ENCODE measurements around the gene PLXDC2.

The PLXDC2 gene

DNA sequence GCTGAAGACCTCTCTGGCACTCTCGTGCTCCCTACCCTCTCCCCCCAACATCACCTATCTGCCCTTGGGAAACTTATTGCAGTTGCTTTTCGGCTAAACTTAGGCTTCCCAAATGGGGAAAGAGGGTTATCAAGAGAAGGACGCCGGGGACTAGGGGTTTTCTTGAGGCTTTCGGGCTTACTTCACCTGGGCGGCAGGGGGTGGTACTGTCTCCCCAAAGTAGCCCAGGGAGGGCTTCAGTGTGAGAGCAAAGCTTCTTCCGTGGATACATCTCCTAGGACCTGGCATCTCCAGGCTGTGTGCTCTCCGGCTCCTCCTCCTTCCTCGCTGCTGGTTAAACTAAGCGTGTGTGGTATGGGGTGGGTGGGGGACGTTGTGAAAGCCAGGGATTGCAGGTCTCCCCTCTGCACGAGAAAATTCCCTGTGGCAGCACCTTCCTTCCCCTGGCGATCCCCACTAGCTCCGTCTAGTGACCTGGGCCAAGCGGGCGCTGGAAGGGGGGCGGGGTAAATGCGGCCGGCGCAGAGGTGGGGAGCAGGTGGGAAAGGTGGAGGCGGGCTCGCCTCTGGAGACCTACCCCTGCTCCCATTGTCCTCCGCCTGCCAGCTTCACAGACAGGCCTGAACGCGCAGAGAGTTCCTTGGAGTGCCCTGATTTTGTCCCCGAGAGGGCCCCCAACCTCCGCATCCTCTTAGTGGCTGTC, 1.1 kb downstream of the PLXDC2 start:
- DNase-seq: no peak

DNA sequence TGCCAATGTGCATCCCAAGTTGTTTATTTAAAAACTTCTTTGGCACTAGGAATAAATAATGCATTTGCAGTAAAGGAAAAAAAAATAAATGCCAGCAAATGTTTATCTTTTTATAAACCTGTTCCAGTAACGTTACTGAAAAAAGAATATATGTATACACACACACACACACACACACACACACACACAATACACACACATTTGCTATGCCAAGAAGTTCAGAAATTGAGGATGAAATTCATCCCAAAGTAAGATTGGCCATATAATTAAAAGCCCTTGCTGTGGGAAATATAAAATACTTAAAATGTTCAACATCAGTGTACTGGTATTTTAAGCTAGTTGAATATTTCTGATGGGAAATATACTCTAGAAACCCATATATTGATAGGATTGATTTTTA, 2.6 kb downstream of the PLXDC2 start:
- no peak for DNase-seq

DNA sequence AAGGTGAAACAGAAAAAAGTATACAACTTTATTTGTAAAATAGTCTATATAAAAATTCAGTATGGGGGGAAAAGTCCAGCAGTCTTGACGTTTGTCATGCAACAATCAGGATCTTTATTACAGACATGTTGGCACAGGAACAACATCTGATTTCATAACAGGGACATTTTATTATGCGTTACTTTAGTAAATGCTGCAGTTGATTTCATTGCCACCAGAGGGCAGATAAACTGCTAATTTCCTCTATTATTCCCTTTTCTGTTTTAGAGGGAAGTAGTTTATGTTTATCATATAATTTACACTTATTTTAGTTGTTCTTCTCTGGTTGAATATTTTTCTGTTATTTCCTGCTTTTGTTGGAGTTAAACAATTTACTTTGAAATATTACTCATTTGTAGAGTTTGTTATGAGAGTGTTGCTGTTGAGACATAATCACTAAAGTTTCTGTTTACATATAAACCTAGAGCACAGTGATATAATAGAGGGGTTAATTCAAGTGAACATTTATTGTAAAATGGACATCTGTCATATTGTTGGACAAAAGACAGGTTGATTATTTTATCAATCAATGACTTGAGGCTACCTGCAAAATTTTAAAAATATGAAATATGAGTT, 3.3 kb downstream of the PLXDC2 start:
- no peak for DNase-seq

DNA sequence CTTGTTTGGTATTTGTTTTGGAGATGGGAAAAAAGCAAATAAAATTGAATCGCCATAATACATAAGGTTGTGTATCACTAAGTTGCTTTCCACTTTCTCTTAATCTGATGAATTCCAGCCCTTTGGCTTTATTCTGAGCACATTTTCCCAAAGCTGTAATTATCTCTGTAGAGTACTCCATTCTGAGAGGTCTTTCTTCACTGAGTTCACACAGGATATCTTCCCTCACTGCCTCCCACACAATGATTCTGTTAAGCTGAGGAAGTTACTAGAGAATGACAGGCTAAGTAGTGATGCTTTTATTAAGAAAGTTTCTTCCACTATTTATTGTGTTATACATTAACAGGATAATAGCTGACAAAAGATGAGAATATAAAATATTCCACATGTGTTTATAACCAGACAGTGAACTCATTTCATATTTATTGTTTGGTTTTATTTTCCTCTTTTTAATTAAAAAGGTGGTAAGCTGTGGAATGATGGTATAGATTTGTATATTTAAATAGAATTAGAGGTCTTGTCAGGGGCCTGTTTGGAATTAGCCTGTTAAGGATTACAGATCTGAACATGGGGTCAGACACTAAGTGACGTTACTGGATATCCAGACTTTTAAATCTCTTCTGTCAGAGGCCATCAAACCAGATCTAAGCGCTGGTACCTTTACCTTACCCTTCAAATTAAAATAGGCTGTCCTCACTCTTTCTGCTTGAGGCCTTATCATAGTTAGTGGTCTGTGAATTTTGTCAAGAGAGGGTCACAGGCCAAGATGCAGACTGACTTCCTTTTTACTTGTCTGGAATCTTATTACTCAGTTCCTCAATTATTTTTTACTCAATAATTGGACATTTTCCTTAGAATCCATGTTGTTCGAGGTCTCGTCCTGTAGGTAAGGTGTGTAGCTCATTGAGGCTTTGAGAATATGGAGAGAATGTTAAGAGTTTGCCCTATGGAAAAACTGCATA, 8.4 kb downstream of the PLXDC2 start:
- no peak for DNase-seq

DNA sequence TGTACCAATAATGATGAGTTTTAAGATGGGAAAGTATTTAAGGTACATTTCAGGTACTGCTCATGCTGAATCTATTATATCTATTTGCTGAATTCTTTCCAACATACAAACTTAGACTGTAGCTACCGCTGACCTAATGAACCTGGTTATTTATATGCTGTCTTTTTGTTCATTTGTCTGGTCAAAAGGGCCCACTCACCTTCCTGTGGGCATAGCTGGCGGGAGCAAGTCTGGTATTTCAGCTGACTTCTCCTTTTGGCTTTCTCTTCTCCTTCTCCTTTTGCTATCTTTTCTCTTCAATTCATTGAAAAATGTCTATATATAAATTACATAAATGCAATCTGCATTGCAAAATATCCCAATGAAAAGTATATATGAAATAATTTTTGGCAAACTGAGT, 9.5 kb downstream of the PLXDC2 start:
- no peak for DNase-seq

DNA sequence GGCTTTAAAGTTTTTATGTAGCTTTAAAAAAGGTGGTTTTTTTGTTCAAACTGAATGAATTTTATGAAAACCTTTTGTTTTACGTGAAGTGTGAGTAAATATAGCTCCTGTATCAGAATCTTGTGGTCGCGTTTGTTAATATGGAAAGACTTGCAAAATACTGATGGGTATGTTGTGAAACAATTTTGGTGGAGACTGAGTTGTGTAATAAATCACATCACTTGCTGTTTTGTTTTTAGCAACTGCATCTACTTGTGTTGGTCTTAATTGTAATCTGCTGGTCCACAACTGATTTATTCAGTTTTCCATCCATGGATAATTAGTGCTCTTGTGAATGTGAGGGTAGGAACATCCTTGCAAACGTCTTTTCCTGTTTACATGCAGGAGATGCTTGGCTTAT, 10.5 kb downstream of the PLXDC2 start:
- DNase-seq: no peak

DNA sequence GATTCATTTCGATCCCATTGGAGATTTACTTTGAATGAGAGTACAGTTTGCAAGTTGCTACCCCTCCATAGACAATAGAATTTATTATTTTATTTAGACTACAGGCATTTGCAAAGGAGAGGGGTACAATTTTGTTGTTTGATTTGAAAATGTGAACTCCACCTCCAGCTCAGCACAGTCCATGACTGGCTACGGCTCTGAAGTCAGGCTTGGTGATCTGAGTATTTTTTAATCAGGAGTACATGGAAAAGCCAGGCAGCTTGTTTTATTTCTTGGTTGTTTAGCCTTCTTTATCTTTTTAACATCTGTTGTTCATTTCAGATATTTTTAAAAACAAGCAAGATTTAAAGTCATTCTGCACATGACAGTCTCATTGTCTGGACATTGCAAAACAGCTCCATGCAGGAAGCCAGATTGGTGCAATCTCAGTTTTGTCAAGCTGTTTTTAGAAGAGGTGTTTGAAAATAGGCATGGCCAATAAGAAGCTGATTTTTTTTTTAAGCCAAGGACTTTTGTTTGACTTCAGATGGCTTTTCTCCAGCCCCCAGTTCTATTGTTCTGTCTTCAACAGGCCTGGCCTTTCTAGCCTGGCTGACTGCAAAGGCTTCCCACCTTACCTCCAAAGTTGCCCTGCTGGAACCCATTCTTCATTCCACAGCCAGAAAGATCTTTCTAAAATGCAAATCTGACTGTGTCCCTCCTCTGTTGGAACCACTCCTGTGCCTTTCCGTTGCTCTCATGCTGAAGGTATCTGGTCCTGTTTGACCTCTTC, 12.2 kb downstream of the PLXDC2 start:
- no peak for DNase-seq

DNA sequence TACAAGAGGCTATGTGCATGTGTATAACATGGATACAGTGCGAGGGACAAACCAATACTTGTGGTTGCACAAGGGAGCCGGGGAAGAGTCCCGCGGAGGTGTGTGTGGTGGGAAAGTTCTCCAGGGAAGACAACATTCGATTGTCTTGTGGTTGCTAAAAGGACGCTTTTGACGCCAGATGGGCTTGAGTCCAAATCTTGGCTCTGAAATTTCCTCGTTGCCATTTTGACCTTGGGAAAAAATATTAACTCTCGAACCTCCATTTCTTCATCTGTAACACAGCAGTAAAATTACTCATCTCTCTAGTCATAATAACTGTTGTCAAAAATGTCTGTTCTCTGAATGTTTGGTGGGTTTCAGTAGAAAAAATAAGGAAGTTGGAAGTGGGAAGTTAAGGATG, 16.5 kb downstream of the PLXDC2 start:
- DNase-seq: no peak

DNA sequence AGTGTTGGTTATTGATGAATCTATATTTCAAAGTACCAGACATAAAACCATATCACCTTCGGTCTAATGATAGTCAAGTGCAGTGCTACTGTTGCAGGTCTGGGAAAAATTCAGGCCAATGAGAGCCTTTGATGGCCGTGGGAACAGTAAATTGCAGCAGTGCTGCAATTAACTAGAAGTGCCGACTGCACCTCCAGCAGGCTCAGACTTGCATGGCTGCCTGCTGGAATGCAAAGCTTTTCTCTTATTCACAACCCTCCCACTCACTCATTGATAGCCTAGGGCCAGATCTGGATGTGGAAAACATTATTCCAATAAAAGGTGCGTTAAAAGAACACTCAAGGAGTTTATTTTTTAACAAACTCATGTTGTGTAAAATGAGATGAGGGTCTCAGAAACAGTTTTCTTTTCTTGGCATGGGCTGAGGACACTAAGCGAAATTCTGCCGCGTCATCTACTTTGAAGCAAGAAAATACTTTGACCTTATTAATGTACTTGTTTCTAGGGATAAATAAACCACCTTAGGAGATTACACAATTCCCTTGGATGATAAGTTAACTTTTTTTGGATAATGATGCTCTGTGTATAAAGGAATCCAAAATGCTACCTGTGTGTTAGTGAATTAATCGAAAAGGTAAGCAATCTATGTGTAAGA, 17.1 kb downstream of the PLXDC2 start:
- no peak for DNase-seq

DNA sequence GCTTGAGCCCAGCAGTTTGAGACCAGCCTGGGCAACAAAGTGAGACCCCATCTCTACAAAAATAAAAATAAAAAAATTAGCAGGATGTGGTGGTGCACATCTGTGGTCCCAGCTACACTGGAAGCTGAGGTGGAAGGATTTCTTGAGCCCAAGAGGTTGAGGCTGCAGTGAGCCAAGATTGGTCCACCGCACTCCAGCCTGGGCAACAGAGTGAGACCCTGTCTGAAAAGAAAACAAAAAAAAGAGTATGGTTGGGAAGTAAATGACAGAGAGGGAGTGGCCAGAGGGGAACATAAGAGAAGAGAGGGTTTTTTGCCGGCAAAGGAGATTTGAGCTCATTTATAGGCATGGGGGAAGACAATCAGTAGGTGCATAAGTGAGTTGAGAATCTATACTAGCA, 19.7 kb downstream of the PLXDC2 start:
- DNase-seq: no peak

DNA sequence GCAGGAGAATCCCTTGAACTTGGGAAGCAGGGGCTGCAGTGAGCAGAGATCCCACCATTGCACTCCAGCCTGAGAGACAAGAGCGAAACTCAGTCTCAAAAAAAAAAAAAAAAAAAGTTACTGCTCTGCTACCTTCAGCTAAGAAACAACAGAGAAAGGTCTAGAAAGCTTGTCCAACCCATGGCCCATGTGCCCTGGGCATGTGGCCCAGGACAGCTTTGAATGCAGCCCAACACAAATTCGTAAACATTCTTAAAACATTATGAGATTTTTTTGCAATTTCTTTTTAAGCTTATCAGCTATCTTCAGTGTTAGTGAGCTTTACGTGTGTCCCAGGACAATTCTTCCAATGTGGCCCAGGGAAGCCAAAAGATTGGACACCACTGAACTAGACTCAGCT, 22.9 kb downstream of the PLXDC2 start:
- DNase-seq: no peak

DNA sequence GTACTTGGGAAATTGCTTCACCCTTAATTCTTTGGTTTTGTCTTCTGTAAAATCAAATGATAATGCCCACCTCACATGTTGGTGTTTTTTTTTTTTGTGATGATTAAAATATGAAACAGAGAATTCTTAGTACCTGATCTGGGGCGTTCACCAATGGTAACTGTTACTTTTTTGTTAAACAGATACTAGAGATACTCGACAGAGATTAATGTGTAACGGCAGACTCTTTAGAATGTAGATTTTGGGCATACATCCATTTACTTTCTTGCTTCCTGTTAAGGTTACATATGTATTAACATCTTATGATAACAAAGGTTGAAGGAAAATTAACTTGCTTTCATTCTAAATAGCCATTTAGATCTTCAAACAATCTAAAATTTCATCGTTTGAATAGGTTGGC, 23.3 kb downstream of the PLXDC2 start:
- DNase-seq: no peak

DNA sequence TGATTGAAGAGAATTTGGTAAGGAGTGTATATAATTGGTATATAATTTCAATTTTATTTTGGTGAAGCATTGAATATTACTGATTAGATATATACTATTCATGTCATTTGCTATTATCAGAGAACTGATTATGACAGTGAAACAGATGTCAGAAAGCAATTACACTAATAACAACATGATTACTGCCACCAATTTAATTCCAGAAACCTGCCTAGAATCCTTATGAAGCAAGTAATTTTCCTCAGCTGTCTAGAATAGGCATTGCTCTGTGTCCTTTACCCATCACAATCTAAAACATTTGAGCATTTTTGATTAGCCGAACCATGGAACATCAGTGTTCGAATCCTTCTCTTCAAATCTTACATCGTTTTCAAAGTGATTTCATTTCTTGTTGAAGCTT, 24.5 kb downstream of the PLXDC2 start:
- DNase-seq: no peak

DNA sequence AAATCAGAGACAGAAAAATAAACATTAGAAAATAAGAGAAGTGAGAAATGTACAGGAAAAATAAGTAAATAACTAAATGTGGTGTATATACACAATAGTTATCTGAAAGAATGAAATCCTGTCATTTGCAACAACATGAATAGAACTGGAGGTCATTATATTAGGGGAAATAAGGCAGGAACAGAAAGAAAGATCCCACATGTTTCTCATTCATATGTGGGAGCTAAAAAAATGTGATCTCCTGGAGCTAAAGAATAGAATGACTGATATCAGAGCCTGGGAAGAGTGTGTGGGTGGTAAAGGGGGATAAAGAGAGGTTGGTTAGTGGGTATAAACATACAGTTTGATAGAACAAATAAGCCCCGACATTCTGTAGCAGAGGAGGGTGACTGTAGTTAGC, 27.3 kb downstream of the PLXDC2 start:
- DNase-seq: no peak

DNA sequence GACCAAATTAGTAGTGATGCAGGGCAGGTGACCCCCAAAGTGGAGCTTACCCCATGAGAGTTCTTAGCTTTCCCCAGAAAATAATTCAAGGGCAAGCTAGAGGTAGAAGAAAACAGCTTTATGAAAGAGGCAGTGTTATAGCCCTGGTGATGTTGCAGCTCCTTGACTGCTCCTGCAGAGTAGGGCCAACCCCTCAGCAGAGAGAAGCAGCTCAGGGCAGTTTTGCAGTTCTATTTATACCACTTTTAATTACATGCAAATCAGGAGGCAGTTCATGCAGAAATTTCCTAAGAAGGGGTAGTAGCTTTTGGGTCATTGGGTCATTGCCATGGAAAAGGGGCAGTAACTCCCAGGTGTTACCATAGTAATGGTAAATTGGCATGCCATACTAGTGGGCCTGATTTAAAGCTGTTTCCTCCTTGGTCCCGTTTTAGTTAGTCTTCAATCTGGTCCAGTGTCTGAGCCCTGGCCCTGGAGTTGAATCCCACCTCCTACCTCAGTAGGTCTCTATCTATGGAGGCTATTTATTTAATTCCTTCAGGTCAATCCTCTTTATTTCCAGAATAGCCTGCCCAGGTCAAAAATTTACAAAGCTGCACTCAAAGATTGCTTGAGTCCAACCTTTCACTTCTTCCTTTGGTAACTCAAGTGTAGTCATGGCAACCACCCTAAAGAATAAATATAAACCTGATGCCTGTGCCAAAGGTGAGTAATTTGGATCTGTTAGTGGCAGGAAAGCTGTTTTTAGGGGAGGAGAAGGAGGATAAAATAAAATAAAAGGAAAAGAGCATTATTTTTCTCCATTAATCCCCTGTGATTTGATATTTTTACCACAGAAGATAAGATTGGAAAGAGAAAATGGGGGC, 29.5 kb downstream of the PLXDC2 start:
- DNase-seq: no peak

DNA sequence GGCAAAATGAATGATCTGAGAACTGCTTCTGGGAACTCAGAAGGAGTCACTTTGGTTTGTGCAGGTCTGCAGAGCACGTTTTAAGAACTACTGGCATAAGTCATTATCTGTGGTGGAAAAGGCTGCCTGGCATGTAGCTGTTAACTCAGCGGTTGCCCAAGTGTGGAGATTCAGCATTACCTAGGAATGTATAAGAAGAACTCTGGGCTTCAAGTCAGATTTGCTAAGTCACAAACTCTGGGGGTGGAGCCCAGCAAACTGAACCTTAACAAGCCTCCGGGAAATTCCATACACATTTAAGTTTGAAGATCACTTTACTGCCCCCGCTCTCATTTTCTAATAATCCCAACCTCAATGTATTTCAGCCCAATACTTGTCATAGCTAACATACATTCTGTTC, 31.1 kb downstream of the PLXDC2 start:
- DNase-seq: no peak

DNA sequence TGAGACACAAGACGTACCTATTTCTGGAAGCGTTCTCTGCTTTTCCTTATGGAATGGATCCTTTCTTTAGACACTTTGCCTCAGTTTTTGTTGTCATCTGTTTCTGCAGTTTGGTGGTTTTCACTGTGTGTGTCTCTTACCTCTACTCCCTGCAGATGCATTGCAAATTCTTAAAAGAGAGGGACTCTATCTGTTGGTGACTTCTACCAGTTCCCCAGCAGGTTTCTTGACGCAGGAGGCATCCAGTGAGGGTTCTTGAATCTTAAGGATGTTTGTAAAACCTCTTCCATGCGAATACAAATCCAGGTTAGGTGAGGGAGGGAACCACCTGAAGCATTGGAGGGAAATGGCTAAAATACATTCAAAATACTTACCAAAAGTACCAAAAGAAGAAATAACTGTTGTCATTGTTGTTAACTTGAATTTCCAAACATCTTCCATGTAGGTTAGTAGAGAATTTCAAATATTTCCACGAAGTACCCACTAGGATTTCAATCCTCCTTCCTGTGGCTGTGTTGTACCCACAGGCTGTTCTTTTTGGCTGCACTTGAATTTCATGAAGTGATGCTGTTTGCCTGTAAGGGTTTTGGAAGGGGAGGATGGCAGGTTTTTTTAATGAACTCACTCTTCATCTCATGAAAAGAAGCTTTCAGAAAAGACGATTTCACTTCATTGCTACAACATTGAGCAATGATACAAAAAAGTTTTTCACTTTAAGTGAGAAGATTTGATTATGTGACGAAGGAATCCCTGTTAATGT, 32.2 kb downstream of the PLXDC2 start:
- no peak for DNase-seq

DNA sequence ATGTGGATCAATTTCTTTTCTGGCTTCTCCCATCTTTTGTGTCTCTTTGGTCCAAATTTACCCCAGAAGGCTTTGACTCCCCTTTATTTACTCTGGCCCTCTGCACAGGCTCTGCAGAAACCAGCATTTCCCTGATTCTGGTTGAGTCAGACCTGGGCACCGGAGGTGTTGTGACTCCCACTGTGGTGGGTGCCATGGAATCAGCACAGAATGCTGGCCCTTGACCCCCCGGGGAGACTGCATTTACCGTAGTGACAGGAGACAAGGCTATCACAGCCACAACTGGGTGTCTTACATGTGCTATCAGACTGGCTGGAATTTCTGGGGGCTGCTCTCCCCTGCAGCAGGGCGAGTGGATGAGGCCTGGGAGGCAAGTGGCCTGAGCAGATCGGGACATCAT, 37.6 kb downstream of the PLXDC2 start:
- no peak for DNase-seq

DNA sequence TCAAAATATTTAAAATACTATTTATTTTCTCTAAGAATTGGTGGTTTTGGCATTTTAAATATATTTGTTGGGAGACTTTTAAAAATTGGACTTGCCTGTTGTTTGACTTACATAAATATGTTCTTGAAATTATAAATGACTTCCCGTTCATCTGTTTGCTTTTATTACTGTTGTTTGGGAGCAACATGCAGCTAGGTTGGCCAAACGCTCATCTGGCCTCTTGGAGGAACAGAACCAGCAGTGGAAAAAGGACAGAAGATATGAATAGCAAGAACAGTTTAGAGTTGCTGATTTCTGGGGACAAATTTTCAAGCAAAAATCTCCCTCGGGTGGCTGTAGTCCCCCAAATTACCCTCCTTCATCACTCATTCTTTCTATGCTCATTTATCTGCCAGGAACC, 41.6 kb downstream of the PLXDC2 start:
- no peak for DNase-seq

DNA sequence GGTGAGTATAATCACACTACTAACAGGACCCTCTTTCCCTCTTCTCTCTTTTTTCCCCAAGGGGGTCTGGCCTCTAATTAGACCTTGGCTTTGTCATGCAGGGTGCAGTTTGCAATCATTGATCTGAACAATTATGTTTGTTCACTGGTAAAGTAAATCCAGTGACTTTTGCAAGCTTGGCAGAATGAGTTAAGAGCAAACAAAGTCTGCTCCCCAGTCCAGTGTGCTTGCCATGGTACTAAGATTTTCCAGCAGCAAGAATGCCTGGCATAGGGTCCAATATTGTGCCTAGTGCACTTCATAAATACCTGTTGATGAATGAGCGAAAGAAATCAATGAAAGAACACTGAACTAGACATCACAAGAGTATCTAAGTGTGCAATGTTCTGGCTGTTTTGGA, 43.9 kb downstream of the PLXDC2 start:
- DNase-seq: no peak

All from stimulated activated CD4-positive, alpha-beta T cell treated with anti-CD3 and anti-CD28 coated beads, Interleukin-4, amount 100 ng/mL, for 24 hours (primary cell).